CD14-positive monocyte (primary cell): ENCODE results near the gene CAPZA1. TPM values are rescaled to one million over a fixed set of nuclear protein-coding genes. Genes with fewer than 3 reads are reported as not detected.

Source experiments
- DNase-seq, 3 donors: peaks; one replicate each; pipeline ENCODE4 v3.0.0-alpha.2; 2011 to 2022
- H2AFZ ChIP-seq: 2 replicates; pipeline ENCODE4 v1.6.0; 2012; ENCODE audit warnings: mild to moderate bottlenecking, low read depth, low read length, inconsistent platforms; ENCODE audit not compliant: insufficient read depth, poor library complexity, severe bottlenecking
- H3K27ac ChIP-seq, 2 donors: 1 replicate in 1 of 2; 2 replicates in 1 of 2; pipeline ENCODE4 v1.5.1; 2012 to 2013; ENCODE audit warnings: low read length in 2 of 2, control low read depth in 1 of 2, inconsistent platforms in 1 of 2, low read depth in 1 of 2, mild to moderate bottlenecking in 1 of 2
- H3K27me3 ChIP-seq, 2 donors: one replicate each; pipeline versions ENCODE4 v1.6.0 to v1.6.1; 2011 to 2013; ENCODE audit warnings: low read length in 2 of 2; ENCODE audit not compliant: control insufficient read depth in 2 of 2, insufficient read depth in 2 of 2
- H3K36me3 ChIP-seq, 2 donors: replicated peaks in 1 of 2; 1 replicate in 1 of 2; 2 replicates in 1 of 2; pipeline versions ENCODE4 v1.5.1 to v1.6.1; 2012 to 2013; ENCODE audit warnings: low read length in 2 of 2, control low read depth in 1 of 2, inconsistent platforms in 1 of 2, mild to moderate bottlenecking in 1 of 2; ENCODE audit not compliant: insufficient read depth in 2 of 2, control insufficient read depth in 1 of 2
- H3K4me1 ChIP-seq, 2 donors: 1 replicate in 1 of 2; 2 replicates in 1 of 2; pipeline versions ENCODE4 v1.5.1 to v1.6.1; 2012 to 2013; ENCODE audit warnings: low read length in 2 of 2, control low read depth in 1 of 2, inconsistent platforms in 1 of 2, mild to moderate bottlenecking in 1 of 2, moderate library complexity in 1 of 2; ENCODE audit not compliant: insufficient read depth in 2 of 2, control insufficient read depth in 1 of 2
- H3K4me2 ChIP-seq: replicated peaks from 2 replicates; pipeline ENCODE3; 2012; ENCODE audit warnings: low read length, moderate library complexity, mild to moderate bottlenecking; ENCODE audit not compliant: poor library complexity, severe bottlenecking; ENCODE audit errors: extremely low read depth
- H3K4me3 ChIP-seq, 3 experiments: fragments of 200-600 bp in 1 of 3; sonication (generic) in 1 of 3; replicated peaks in 1 of 3; 1 replicate in 2 of 3; 2 replicates in 1 of 3; pipeline ENCODE4 v1.5.1; 2011 to 2013; ENCODE audit warnings: low read length in 3 of 3, mild to moderate bottlenecking in 3 of 3, control low read depth in 2 of 3, low read depth in 2 of 3, inconsistent platforms in 1 of 3, moderate library complexity in 1 of 3
- H3K79me2 ChIP-seq: 2 replicates; pipeline ENCODE4 v1.6.0; 2012; ENCODE audit warnings: mild to moderate bottlenecking, control low read depth, inconsistent platforms, low read length, moderate library complexity; ENCODE audit not compliant: insufficient read depth
- H3K9ac ChIP-seq: 2 replicates; pipeline ENCODE4 v1.6.0; 2017; ENCODE audit warnings: low read length, mild to moderate bottlenecking; ENCODE audit not compliant: insufficient read depth, poor library complexity, severe bottlenecking
- H3K9me3 ChIP-seq, 2 donors: replicated peaks in 1 of 2; 1 replicate in 1 of 2; 2 replicates in 1 of 2; pipeline versions ENCODE4 v1.5.1 to v1.6.1; 2012 to 2013; ENCODE audit warnings: low read length in 2 of 2, control low read depth in 1 of 2; ENCODE audit not compliant: control insufficient read depth in 1 of 2, insufficient read depth in 1 of 2
- H4K20me1 ChIP-seq: 2 replicates; pipeline ENCODE4 v1.6.0; 2012; ENCODE audit warnings: mild to moderate bottlenecking, low read length, control low read depth, moderate library complexity; ENCODE audit not compliant: insufficient read depth
- H3K27ac Mint-ChIP-seq, 7 donors: one replicate each; pipeline ENCODE4 v1.8.0; 2020; ENCODE audit warnings: mild to moderate bottlenecking in 7 of 7, mixed read lengths in 7 of 7, moderate library complexity in 6 of 7, inconsistent platforms in 2 of 7
- H3K27me3 Mint-ChIP-seq, 3 donors: one replicate each; pipeline ENCODE4 v1.8.0; 2021 to 2022; ENCODE audit warnings: low read depth in 3 of 3, mild to moderate bottlenecking in 3 of 3, mixed read lengths in 3 of 3, moderate library complexity in 3 of 3, inconsistent platforms in 1 of 3
- H3K36me3 Mint-ChIP-seq, 2 donors: one replicate each; pipeline ENCODE4 v1.8.0; 2020; ENCODE audit warnings: mixed read lengths in 2 of 2, inconsistent platforms in 1 of 2, mild to moderate bottlenecking in 1 of 2
- H3K4me1 Mint-ChIP-seq: one replicate; pipeline ENCODE4 v1.8.0; 2020; ENCODE audit warnings: mild to moderate bottlenecking, mixed read lengths
- H3K4me3 Mint-ChIP-seq, 2 donors: one replicate each; pipeline ENCODE4 v1.8.0; 2020; ENCODE audit warnings: mild to moderate bottlenecking in 2 of 2, mixed read lengths in 2 of 2, moderate library complexity in 1 of 2
- H3K9me3 Mint-ChIP-seq, 7 donors: one replicate each; pipeline ENCODE4 v1.8.0; 2020 to 2022; ENCODE audit warnings: mixed read lengths in 7 of 7, mild to moderate bottlenecking in 6 of 7, moderate library complexity in 6 of 7, inconsistent platforms in 2 of 7
- CTCF ChIP-seq: fragments of 200-600 bp; IDR thresholded peaks from one replicate; pipeline ENCODE4 v1.8.0; 2022; ENCODE audit warnings: antibody characterized with exemption, mild to moderate bottlenecking
- WGBS: methylation state at CpG from one replicate; pipeline ENCODE4 v1.1.5; 2013; ENCODE audit warnings: missing lambda C conversion rate; ENCODE audit not compliant: insufficient coverage; 5-methylcytosine and 5-hydroxymethylcytosine counted together
- intact Hi-C, 2 donors: fragments of 100-400 bp; cut with micrococcal nuclease; formaldehyde crosslinking; loops; one replicate each; pipeline versions ENCODE4 v1.15.0 to v1.15.1; 2023
- polyA plus RNA-seq, 3 donors: library from polyadenylated mRNA; depleted of rRNA in 1 of 3; unstranded in 2 of 3; stranded (reverse) in 1 of 3; fragments of 300-500 nt in 2 of 3; fragments of >200 nt in 1 of 3; fragmentation: Illumina TruSeq in 2 of 3; gene quantifications; 1 replicate in 2 of 3; 2 replicates in 1 of 3; pipeline ENCODE4 v1.2.3, GENCODE V29; 2012 to 2021

CAPZA1 gene
- polyA plus RNA-seq, 3 donors, result 93.4 to 357 (median 339) TPM

- WGBS, result 32% methylated on average over 7 of the region's 13 CpGs
- H3K36me3 Mint-ChIP-seq, result peaks cover 0 to 1% of the 10 kb centered on the region in 2 donors
- H3K9ac ChIP-seq, result no peak overlapping the region
Measured at GRCh38 chr1:112716133-112716720, 96.6 kb downstream of the CAPZA1 start.

More at GRCh38 chr1:112716133-112716720, 96.6 kb downstream of the CAPZA1 start:
- Histone ChIP-seq H3K4me2 (peak overlapping the region; percentile 86), H3K27me3 (peaks cover 0 to 11% of the 10 kb centered on the region in 2 donors), H3K9me3 (no peaks in the 10 kb centered on the region), H4K20me1 (no peaks in the 10 kb centered on the region), H2AFZ (peak overlapping the region; percentile 67), H3K4me1 (peaks cover 32 to 38% of the 10 kb centered on the region in 2 donors), H3K36me3 (no peaks in the 10 kb centered on the region), H3K4me3 (peak overlapping the region; percentile 46 to 76 (median 57)), H3K79me2 (no peaks in the 10 kb centered on the region), H3K27ac (no peak overlapping the region)
- TF ChIP-seq CTCF, result peak; percentile 99
- intact Hi-C loops, result loop anchor here (2.0 to 10.0 kb wide), 6 partner anchors 89 to 1569 kb away; partner anchors contain the start of genes LRIG2 (in 1 of the 2) and SLC16A1 (in 1 of the 2)
- H3K27ac Mint-ChIP-seq, result peak overlapping the region in 1 of 7 donors; percentile 4
- peaks cover 30% of the 10 kb centered on the region for H3K4me1 Mint-ChIP-seq
- peak overlapping the region; percentile 80 to 92 for H3K4me3 Mint-ChIP-seq
- H3K9me3 Mint-ChIP-seq, result no peaks in the 10 kb centered on the region
- H3K27me3 Mint-ChIP-seq, result peaks cover 21 to 42% (median 25%) of the 10 kb centered on the region in 3 donors
- DNase-seq, result peak; percentile 70 to 88 (median 84)
